ENCODE results near the gene NR6A1.

The NR6A1 gene

DNA sequence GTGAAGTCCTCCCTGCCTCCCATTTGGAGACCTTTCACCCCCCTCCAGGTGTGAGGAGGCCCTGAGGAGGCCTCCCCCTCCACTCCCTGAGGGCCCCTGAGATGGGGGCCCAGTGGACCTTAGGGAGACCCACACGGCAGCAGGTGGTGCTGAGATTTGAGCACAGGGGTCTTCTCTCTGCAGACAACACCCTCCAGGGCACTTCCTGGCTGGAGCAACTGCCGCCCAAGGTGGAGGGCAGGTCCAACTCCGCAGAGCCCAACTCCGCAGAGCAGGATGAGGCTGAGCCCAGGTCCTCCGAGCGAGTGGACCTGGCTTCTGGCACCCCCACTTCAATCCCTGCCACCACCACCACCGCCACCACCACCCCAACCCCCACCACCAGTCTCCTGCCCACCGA lies 32.8 kb upstream of the NR6A1 start:
- no peaks in the 10 kb centered on the region for H3K4me1 ChIP-seq (ENCODE audit: control insufficient read depth, low read length)
- no peaks in the 10 kb centered on the region for H3K79me2 ChIP-seq (ENCODE audit: control insufficient read depth, low read length)
- H3K9me2 ChIP-seq (replicated peaks; ENCODE audit: control insufficient read depth, low read length): no peaks in the 10 kb centered on the region
- no peak overlapping the region for H3K27ac ChIP-seq (ENCODE audit: low read depth, low read length)
- H3K36me3 ChIP-seq (ENCODE audit: control insufficient read depth, low read length): no peaks in the 10 kb centered on the region
- no peaks in the 10 kb centered on the region for H3F3A ChIP-seq (ENCODE audit: control insufficient read depth, insufficient read depth)
- peaks cover 36% of the 10 kb centered on the region for H3K27me3 ChIP-seq (ENCODE audit: control insufficient read depth, low read length)
- H3K9me3 ChIP-seq (ENCODE audit: control insufficient read depth, insufficient read depth, low read length): no peaks in the 10 kb centered on the region
- no peak overlapping the region for H3K4me2 ChIP-seq (ENCODE audit: low read length)
- TF ChIP-seq, protein P1, sequence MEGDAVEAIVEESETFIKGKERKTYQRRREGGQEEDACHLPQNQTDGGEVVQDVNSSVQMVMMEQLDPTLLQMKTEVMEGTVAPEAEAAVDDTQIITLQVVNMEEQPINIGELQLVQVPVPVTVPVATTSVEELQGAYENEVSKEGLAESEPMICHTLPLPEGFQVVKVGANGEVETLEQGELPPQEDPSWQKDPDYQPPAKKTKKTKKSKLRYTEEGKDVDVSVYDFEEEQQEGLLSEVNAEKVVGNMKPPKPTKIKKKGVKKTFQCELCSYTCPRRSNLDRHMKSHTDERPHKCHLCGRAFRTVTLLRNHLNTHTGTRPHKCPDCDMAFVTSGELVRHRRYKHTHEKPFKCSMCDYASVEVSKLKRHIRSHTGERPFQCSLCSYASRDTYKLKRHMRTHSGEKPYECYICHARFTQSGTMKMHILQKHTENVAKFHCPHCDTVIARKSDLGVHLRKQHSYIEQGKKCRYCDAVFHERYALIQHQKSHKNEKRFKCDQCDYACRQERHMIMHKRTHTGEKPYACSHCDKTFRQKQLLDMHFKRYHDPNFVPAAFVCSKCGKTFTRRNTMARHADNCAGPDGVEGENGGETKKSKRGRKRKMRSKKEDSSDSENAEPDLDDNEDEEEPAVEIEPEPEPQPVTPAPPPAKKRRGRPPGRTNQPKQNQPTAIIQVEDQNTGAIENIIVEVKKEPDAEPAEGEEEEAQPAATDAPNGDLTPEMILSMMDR (IDR thresholded peaks at IDR 0.05; ENCODE audit: low read depth, low read length, poor library complexity, severe bottlenecking): no peak
- TF ChIP-seq EZH2phosphoT487 (IDR thresholded peaks at IDR 0.05; ENCODE audit: borderline replicate concordance, low read length): no peak
- H4K20me1 ChIP-seq (ENCODE audit: control insufficient read depth, insufficient read depth, low read depth, low read length): no peaks in the 10 kb centered on the region
- no peak overlapping the region for H3K4me3 ChIP-seq (ENCODE audit: low read length)

DNA sequence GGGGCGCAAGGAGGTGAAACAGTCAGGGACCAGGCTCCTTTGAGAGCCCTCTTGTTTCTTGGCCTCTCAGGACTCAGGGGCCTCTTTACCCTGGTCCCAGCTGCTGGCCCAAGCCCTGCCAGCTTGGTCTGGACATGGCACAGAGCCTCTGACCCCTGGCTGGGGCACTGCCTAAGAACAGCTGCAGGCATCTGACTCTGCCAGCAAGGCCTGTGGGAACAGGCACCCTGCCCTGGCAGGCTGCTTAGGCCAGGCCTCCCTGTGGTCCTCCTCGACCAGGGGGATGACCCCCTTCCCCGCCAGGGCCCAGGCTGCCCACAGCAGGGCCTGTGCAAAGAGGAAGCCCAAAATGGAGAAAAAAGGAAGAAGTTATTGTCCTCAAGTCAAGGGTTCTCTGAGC lies 31.3 kb upstream of the NR6A1 start:
- Histone ChIP-seq H3K9me2 (replicated peaks; ENCODE audit: control insufficient read depth, low read length) (no peaks in the 10 kb centered on the region), H3K4me2 (ENCODE audit: low read length) (no peak overlapping the region), H3K79me2 (ENCODE audit: control insufficient read depth, low read length) (no peaks in the 10 kb centered on the region), H3K4me3 (ENCODE audit: low read length) (no peak overlapping the region), H3K36me3 (ENCODE audit: control insufficient read depth, low read length) (no peaks in the 10 kb centered on the region), H3K27me3 (ENCODE audit: control insufficient read depth, low read length) (peaks cover 37% of the 10 kb centered on the region), H3K9me3 (ENCODE audit: control insufficient read depth, insufficient read depth, low read length) (no peaks in the 10 kb centered on the region), H3K4me1 (ENCODE audit: control insufficient read depth, low read length) (no peaks in the 10 kb centered on the region), H3K27ac (ENCODE audit: low read depth, low read length) (no peak overlapping the region), H3F3A (ENCODE audit: control insufficient read depth, insufficient read depth) (no peaks in the 10 kb centered on the region), H4K20me1 (ENCODE audit: control insufficient read depth, insufficient read depth, low read depth, low read length) (no peaks in the 10 kb centered on the region)
- no peak for TF ChIP-seq EZH2phosphoT487 (IDR thresholded peaks at IDR 0.05; ENCODE audit: borderline replicate concordance, low read length)
- TF ChIP-seq, protein P1 (IDR thresholded peaks at IDR 0.05; ENCODE audit: low read depth, low read length, poor library complexity, severe bottlenecking): no peak

DNA sequence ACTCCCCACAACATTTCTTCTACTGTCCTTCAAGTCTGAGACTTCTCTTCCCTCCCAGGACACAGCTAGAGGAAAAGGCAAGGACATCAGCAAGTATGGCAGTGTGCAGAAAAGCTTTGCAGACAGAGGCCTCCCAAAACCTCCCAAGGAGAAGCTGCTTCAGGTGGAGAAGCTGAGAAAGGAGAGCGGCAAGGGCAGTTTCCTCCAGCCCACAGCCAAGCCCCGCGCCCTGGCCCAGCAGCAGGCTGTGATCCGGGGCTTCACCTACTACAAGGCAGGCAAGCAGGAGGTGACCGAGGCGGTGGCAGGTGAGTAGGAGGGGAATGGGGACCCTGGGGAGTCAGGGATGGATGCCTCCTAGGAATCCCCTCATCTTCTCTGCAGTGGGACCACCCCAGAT lies 30.2 kb upstream of the NR6A1 start:
- no peaks in the 10 kb centered on the region for H3K36me3 ChIP-seq (ENCODE audit: control insufficient read depth, low read length)
- TF ChIP-seq, protein P1 (IDR thresholded peaks at IDR 0.05; ENCODE audit: low read depth, low read length, poor library complexity, severe bottlenecking): no peak
- TF ChIP-seq EZH2phosphoT487 (IDR thresholded peaks at IDR 0.05; ENCODE audit: borderline replicate concordance, low read length): no peak
- H3K79me2 ChIP-seq (ENCODE audit: control insufficient read depth, low read length): no peaks in the 10 kb centered on the region
- no peaks in the 10 kb centered on the region for H3K9me2 ChIP-seq (replicated peaks; ENCODE audit: control insufficient read depth, low read length)
- peaks cover 40% of the 10 kb centered on the region for H3K27me3 ChIP-seq (ENCODE audit: control insufficient read depth, low read length)
- H3K9me3 ChIP-seq (ENCODE audit: control insufficient read depth, insufficient read depth, low read length): no peaks in the 10 kb centered on the region
- no peaks in the 10 kb centered on the region for H4K20me1 ChIP-seq (ENCODE audit: control insufficient read depth, insufficient read depth, low read depth, low read length)
- H3K4me3 ChIP-seq (ENCODE audit: low read length): no peak overlapping the region
- no peaks in the 10 kb centered on the region for H3F3A ChIP-seq (ENCODE audit: control insufficient read depth, insufficient read depth)
- no peak overlapping the region for H3K27ac ChIP-seq (ENCODE audit: low read depth, low read length)
- no peak overlapping the region for H3K4me2 ChIP-seq (ENCODE audit: low read length)
- no peaks in the 10 kb centered on the region for H3K4me1 ChIP-seq (ENCODE audit: control insufficient read depth, low read length)
